ENCODE results near the gene EXOC4. TPM values are rescaled to one million over a fixed set of nuclear protein-coding genes. Genes with fewer than 3 reads are reported as not detected.

EXOC4 gene
- total RNA-seq, 2 donors from 2014 or later, result 48.9 to 102 TPM

DNA sequence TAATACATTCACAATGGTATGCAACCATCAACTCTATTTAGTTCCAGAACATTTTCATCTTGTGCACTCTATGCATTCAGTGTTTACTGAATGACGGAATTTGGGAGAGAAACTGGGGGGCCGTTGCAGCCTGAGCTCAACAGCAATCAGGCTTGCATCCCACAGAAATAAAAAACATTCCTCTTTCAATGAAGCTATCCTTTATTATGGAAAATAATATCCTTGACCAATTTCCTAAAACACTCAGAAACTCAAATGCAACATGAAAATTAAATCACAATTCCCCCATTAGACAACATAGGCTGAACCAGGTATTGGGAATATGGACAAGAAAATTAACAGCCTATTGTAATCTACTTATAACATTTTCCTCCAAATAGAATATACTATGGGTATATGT, 6.3 kb upstream of the EXOC4 start:
- Histone ChIP-seq H3K27me3 (replicated peaks; ENCODE audit: insufficient read depth) (no peaks in the 10 kb centered on the region), H3K4me1 (replicated peaks) (no peaks in the 10 kb centered on the region), H3K27ac (no peak overlapping the region), H3K36me3 (no peaks in the 10 kb centered on the region), H3K4me3 (no peak overlapping the region), H3K9me3 (no peaks in the 10 kb centered on the region)
- intact Hi-C loops (cut with DNase I), result no loop called here
- no peak for DNase-seq (ENCODE audit: low spot score)
- TF ChIP-seq, protein P1, sequence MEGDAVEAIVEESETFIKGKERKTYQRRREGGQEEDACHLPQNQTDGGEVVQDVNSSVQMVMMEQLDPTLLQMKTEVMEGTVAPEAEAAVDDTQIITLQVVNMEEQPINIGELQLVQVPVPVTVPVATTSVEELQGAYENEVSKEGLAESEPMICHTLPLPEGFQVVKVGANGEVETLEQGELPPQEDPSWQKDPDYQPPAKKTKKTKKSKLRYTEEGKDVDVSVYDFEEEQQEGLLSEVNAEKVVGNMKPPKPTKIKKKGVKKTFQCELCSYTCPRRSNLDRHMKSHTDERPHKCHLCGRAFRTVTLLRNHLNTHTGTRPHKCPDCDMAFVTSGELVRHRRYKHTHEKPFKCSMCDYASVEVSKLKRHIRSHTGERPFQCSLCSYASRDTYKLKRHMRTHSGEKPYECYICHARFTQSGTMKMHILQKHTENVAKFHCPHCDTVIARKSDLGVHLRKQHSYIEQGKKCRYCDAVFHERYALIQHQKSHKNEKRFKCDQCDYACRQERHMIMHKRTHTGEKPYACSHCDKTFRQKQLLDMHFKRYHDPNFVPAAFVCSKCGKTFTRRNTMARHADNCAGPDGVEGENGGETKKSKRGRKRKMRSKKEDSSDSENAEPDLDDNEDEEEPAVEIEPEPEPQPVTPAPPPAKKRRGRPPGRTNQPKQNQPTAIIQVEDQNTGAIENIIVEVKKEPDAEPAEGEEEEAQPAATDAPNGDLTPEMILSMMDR (IDR thresholded peaks at IDR 0.05), result no peak
- no peak for TF ChIP-seq POLR2A (IDR thresholded peaks at IDR 0.05)
- TF ChIP-seq POLR2AphosphoS5 (IDR thresholded peaks at IDR 0.05), result no peak
- WGBS, result 85% methylated on average over 2 of the region's 2 CpGs

DNA sequence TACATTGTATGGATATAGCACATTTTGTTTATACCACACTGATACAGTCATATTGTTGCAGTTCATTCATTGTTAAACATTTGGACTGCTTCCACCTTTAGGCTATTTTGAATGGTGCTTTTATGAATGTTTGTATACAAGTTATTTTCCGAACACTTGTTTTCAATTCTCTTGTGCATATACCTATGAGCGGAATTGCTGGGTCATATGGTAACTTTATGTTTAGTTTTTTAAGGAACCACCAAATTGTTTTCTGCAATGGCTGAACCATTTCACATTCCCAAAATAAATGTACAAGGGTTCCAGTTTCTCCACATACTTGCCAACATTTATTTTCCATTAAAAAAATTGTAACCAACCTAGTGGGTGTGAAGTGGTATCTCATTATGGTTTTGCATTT, 4.0 kb upstream of the EXOC4 start:
- H3K4me1 ChIP-seq (replicated peaks), result no peaks in the 10 kb centered on the region
- whole genome bisulfite sequencing, result 93% methylated on average over 2 of the region's 2 CpGs
- H3K27ac ChIP-seq, result no peak overlapping the region
- no peaks in the 10 kb centered on the region for H3K9me3 ChIP-seq
- TF ChIP-seq, protein P1 (IDR thresholded peaks at IDR 0.05), result no peak
- intact Hi-C loops (cut with DNase I), result no loop called here
- H3K27me3 ChIP-seq (replicated peaks; ENCODE audit: insufficient read depth), result no peaks in the 10 kb centered on the region
- H3K36me3 ChIP-seq, result no peaks in the 10 kb centered on the region
- no peak overlapping the region for H3K4me3 ChIP-seq
- DNase-seq (ENCODE audit: low spot score), result no peak

DNA sequence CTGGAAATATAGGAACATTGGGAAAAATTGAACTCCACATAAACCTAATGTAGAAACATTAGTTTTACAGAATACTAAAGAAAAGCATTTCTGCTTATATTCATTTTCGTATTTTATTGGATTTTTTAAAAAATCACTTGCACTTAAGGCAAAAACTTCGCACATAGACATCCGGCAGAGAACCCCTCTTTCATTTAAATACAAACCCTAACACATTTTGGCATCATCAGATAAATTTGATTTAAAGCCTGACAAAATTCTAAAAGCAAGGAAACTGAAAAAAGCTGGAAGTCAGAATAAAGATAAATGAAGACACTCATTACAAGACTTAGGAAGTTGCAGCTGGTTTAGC, 396 bp upstream of the EXOC4 start:
- intact Hi-C loops (cut with DNase I), result loop anchor here (5.0 kb wide), 1 partner anchor 170 kb away; the partner anchor contains the start of gene CHCHD3
- WGBS, result 73% methylated on average over 3 of the region's 3 CpGs
- Histone ChIP-seq H3K27me3 (replicated peaks; ENCODE audit: insufficient read depth) (no peaks in the 10 kb centered on the region), H3K9me3 (no peaks in the 10 kb centered on the region), H3K27ac (no peak overlapping the region), H3K4me1 (replicated peaks) (no peaks in the 10 kb centered on the region), H3K4me3 (peak overlapping the region in 1 of 2 donors; percentile 67), H3K36me3 (no peaks in the 10 kb centered on the region)
- TF ChIP-seq POLR2AphosphoS5 (IDR thresholded peaks at IDR 0.05) (no peak), POLR2A (IDR thresholded peaks at IDR 0.05) (no peak)
- TF ChIP-seq, protein P1 (IDR thresholded peaks at IDR 0.05), result no peak
- no peak for DNase-seq (ENCODE audit: low spot score)

DNA sequence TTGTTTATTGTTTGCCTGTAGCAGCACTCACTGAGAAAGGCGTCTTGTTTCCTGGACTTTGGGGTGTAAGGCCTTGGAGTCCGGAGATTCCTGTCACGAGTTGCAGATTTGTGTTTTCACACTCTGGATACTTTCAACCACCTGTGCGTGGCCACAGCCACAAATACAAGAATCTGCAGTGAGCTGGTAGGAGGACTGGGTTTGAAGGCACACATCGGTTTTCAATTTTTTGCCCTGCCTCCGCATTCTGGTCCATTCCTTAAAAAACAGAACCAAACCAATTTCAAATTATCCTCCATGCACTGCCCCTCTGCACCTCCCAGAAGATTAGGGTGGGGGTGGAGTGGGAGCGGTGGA, 619 bp downstream of the EXOC4 start:
- H3K9me3 ChIP-seq, result no peaks in the 10 kb centered on the region
- 4% methylated on average over 7 of the region's 7 CpGs for WGBS
- intact Hi-C loops (cut with DNase I), result loop anchor here (5.0 kb wide), 1 partner anchor 171 kb away; the partner anchor contains the start of gene CHCHD3
- peak overlapping the region; percentile 67 to 77 for H3K4me3 ChIP-seq
- no peaks in the 10 kb centered on the region for H3K36me3 ChIP-seq
- H3K27ac ChIP-seq, result peak overlapping the region; percentile 77 to 82
- peak; percentile 6 for DNase-seq (ENCODE audit: low spot score)
- TF ChIP-seq, protein P1 (IDR thresholded peaks at IDR 0.05), result no peak
- no peak for TF ChIP-seq POLR2A (IDR thresholded peaks at IDR 0.05)
- TF ChIP-seq POLR2AphosphoS5 (IDR thresholded peaks at IDR 0.05), result no peak
- H3K27me3 ChIP-seq (replicated peaks; ENCODE audit: insufficient read depth), result no peaks in the 10 kb centered on the region
- H3K4me1 ChIP-seq (replicated peaks), result no peaks in the 10 kb centered on the region

DNA sequence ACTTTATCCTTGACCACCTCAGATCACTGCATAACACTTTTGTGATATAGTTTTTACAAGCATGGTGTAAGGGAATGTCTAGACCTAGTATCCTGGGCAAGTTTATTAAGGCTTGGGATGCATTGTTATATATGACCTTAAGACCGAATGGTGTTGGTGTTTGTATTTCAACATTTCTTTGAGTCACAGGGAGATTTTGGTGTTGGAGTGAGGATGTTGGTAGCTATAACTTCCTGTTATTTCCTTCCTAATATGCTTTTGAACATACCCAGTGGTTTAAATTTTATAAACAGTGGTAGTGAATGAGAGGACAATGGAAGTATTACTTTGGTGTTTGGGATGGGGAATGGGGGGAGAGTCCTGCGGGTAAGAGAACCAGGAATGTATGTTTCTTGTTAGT, 2.6 kb downstream of the EXOC4 start:
- H3K36me3 ChIP-seq, result no peaks in the 10 kb centered on the region
- no peaks in the 10 kb centered on the region for H3K27me3 ChIP-seq (replicated peaks; ENCODE audit: insufficient read depth)
- no peaks in the 10 kb centered on the region for H3K9me3 ChIP-seq
- TF ChIP-seq POLR2A (IDR thresholded peaks at IDR 0.05), result no peak
- TF ChIP-seq, protein P1 (IDR thresholded peaks at IDR 0.05), result no peak
- no peak for TF ChIP-seq POLR2AphosphoS5 (IDR thresholded peaks at IDR 0.05)
- H3K4me3 ChIP-seq, result no peak overlapping the region
- no peak overlapping the region for H3K27ac ChIP-seq
- intact Hi-C loops (cut with DNase I), result no loop called here
- no peaks in the 10 kb centered on the region for H3K4me1 ChIP-seq (replicated peaks)
- WGBS, result 93% methylated on average over 2 of the region's 2 CpGs
- DNase-seq (ENCODE audit: low spot score), result no peak
